Stomach (tissue), 4 donors: ENCODE data around the gene BIN1.

ENCODE experiments used
- EP300 ChIP-seq: sonication (generic); formaldehyde crosslinking; IDR thresholded peaks from one replicate; pipeline ENCODE4 v1.6.1; 2017; ENCODE audit warnings: antibody characterized with exemption
- POLR2A ChIP-seq, 4 donors: fragments of 450-650 bp; IDR thresholded peaks; one replicate each; pipeline ENCODE4 v1.6.1; 2016; ENCODE audit warnings: antibody characterized with exemption in 4 of 4, control low read depth in 2 of 4, mild to moderate bottlenecking in 1 of 4, moderate library complexity in 1 of 4
- POLR2AphosphoS5 ChIP-seq, 3 donors: sonication (generic); formaldehyde crosslinking; IDR thresholded peaks; one replicate each; pipeline ENCODE4 v1.6.1; 2016; ENCODE audit warnings: antibody characterized with exemption in 3 of 3
- TF ChIP-seq, protein P1 (sequence below), 7 experiments: fragments of 450-650 bp in 4 of 7; fragments of 200-600 bp in 3 of 7; sonication (generic) in 3 of 7; IDR thresholded peaks; one replicate each; pipeline ENCODE4 v1.5.1; 2016 to 2019; ENCODE audit warnings: antibody characterized with exemption in 7 of 7, control low read depth in 2 of 7, mild to moderate bottlenecking in 1 of 7

DNA sequence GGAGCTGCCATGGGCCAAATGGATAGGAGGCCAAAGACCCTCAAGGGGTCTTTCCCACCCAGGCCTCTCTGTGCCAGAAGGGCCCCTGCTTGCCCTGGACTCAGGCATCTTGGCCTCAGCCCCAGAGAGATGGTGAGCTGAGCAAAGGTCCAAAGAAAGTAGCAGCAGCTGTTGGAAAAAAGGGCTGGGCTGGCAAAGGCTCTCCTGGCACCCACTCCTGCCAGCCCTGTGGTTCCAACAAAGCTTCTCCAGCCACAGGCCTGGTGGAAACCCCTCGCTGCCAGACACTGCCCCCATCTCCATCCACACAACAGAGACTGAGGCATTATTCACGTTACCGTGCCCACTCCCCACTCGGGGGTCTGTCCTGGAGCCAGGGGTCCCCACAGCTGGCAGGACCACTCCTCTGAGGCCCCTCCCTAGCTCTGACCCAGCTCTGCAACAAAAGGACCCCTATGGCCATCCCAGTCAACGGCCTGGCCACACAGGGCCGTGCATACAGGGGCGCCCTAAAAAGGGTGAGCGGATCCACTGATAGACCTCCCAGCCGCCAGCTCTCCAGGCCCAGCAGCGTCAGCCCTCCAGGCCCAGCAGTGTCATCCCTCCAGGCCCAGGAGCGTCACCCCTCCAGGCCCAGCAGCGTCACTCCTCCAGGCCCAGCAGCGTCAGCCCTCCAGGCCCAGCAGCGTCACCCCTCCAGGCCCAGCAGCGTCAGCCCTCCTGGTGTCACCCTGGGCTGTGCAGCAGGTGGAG lies 10.1 kb downstream of the BIN1 start:
- TF ChIP-seq EP300 (no peak), POLR2AphosphoS5 (IDR thresholded peaks at IDR 0.05) (no peak), POLR2A (IDR thresholded peaks at IDR 0.05) (no peak)
- TF ChIP-seq, protein P1, sequence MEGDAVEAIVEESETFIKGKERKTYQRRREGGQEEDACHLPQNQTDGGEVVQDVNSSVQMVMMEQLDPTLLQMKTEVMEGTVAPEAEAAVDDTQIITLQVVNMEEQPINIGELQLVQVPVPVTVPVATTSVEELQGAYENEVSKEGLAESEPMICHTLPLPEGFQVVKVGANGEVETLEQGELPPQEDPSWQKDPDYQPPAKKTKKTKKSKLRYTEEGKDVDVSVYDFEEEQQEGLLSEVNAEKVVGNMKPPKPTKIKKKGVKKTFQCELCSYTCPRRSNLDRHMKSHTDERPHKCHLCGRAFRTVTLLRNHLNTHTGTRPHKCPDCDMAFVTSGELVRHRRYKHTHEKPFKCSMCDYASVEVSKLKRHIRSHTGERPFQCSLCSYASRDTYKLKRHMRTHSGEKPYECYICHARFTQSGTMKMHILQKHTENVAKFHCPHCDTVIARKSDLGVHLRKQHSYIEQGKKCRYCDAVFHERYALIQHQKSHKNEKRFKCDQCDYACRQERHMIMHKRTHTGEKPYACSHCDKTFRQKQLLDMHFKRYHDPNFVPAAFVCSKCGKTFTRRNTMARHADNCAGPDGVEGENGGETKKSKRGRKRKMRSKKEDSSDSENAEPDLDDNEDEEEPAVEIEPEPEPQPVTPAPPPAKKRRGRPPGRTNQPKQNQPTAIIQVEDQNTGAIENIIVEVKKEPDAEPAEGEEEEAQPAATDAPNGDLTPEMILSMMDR (IDR thresholded peaks at IDR 0.05) = no peak
